GM19324 (cell line): ENCODE results near the gene DNAH11.
"Not testable (repeated sequence)": the region's sequence is repeated elsewhere in the genome, so short reads cannot be mapped to it uniquely, and the experiment has no call there.

ENCODE experiments used
- ATAC-seq: cut with Tn5 transposase; IDR thresholded peaks from one replicate; pipeline ENCODE4 v1.9.1; 2021; ENCODE audit warnings: mild to moderate bottlenecking, moderate library complexity; ENCODE audit not compliant: unreplicated experiment, low FRiP score

Gene DNAH11

GRCh38 chr7:21766218-21766617 is 223.4 kb downstream of the DNAH11 start:
- ATAC-seq, result no peak

DNA sequence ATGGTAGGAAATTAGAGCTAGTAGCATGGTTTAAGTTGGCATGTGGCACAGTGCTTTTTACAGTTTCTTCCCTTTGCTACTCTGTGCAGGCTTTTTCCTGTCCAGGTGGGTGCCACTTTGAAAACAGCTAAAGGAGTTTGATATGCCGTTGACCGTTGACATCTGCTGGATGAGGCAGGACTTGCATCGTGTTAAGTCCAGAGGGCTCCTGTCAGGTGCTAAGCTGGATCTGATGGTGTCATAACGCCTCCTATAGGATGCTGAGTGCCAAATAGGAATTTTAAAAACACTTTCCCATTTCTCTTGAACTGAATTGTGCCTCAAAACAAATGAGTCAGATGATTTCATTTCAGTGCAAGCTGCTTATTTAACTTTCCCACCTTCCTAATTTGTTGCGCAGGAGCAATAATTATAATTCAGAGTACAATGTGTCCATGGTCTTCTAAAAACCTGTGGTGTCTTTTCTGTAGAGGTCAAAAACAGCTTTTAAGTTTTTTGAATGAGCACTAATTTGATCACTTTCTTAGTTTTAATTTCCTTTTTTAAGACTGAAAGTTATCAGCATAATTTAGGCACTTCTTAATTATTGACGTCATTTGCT is 224.6 kb downstream of the DNAH11 start:
- no peak for ATAC-seq

DNA sequence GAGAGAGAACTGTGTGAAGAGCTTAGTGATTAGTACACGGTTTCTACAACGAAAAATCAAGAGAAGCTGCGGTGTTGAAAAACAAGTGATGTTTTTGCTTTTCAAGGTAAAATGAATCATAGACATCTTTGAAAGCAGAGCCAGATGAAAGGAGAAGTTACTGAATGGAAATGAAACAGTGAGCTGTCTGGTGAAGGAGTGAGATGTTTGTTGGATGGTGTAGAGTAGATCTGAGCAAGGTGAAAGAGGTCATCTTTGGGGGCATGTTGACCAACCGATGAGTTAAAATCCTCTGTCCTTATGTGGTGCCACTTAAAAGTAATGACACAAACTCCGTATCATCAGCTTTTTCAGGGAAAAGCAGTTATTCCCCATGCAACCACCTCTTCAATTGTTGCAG is 225.4 kb downstream of the DNAH11 start:
- ATAC-seq, result no peak

DNA sequence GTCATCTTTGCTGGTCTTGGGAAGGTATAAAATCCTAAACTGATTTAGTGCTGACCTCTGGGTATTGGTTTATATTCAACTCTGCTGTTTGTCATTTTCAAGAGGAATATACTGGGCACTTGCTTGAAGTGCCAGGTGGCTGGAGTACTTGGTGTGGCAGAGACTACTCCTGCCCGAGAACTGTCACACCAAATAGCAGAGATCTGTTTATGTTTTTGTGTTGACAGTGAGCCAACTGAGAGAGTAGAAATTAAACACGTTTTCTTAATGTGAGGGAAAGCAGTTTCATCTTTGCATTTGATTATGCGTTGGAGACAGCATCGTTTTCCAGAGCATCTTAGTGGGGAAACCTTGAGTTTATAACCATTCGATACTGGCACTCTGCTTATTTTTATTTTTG is 228.4 kb downstream of the DNAH11 start:
- ATAC-seq, result no peak

DNA sequence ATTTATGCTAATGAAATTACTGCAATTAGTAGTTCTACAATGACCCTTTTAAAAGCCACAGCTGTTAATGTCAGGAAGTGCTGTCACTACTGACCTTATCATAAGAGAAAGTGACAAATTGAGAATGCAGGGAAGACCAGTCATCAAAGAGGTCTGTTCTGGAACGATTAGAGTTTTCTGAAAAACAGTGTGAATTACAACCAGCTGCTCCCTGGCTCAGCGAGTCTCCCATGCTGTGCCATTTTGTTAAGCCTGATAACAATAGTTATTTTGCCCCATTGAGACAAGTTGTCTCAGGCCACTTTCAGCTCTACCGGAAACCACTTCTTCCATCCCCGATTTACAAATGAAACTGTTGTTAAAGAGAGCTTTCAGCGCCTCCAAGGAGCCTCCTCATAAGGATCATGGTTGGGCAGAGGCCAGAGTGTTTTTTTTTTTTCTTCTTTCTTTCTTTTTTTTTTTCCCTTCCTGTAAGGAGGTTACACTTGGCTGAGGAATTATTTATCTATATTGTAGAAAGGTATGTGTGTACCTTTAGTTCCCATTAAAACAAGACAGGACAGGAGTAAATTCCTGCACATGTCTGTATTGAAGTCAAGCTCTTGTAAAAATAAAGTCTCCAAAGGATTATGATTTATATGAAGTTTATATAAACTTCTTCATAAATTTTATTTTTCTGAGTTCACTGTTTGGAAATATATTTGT is 229.2 kb downstream of the DNAH11 start:
- ATAC-seq, result no peak

DNA sequence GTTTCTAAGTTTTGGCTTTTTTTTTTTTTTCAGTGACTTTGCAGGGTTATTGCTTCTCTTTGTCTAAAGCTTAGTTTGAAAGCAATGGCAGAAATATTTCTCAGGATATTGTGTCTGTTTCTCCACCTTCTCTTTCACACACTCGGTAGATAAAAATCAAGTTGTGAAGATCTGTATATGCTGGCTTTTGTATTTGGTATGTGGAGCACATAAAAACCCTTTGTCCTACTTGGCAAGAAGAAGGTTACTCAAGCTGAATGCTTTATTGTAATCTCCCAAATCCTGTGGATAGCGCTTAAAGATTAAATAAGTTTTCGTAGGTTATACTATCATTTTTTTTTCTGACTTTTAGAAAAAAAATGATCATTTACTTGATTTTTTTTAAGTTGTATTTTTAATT is 230.5 kb downstream of the DNAH11 start:
- ATAC-seq, result no peak

DNA sequence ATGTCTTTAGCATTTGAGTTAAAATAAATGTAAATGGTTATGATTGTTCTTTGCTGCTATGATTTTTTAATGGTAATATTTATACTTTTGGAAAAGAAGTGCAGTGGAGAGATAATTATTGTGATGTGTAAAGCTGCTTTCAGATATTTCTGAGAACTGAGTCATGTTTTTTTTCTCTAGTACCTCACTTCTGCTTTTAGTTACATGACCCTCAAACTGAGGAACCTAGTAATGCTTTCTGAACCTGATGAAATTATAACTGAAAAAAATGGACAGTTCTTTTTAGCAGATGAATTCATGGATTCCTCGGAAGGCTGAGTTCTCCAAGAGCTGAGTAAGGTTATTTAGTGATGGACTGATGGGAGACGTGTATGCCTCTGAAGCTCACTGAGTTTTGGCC is 235.1 kb downstream of the DNAH11 start:
- ATAC-seq, result no peak

- no peak for ATAC-seq
Observed at GRCh38 chr7:21778953-21779352, 236.1 kb downstream of the DNAH11 start.

GRCh38 chr7:21782996-21783395 is 240.2 kb downstream of the DNAH11 start:
- ATAC-seq, result no peak

DNA sequence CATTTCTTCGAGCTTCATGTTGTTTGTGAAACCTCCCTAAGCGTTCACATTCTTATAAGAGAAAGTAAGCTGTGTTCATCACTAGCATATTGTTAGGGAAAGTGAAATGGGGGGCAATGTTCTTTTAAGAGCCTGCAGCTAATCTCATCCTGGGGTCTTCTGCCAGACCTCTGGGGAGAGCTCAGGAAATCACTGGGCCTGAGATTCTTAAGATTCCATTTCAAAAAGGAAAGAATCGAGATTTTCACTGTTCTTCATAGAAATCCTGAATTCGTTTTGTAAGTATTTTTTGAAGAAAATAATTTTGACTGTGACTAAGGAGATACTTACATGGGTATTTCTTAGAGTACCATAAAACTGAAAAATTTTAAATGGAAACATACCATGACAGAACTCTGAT is 242.2 kb downstream of the DNAH11 start:
- no peak for ATAC-seq

- no peak for ATAC-seq
Observed at GRCh38 chr7:21805791-21806190, 263.0 kb downstream of the DNAH11 start.

DNA sequence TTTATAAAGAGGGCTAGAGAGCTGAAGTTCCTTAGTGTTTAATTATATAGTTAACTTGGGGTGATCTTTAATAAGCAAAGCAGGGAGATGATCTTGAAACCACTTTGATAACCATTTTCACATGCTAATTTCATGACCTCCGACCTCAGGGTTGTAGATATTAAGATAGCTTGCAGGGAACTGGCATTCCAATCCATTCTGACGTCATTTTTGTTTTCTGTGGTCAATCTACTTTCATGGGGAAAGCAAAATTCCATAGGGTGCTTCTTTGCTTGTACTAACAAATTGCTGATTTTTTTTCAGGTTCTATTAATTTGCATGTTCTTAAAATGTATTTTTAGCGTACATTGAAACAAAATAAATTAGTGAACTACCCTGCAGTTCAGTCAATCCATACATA is 263.5 kb downstream of the DNAH11 start:
- no peak for ATAC-seq

- no peak for ATAC-seq
Observed at GRCh38 chr7:21819048-21819447, 276.2 kb downstream of the DNAH11 start.

GRCh38 chr7:21828841-21829240 is 286.0 kb downstream of the DNAH11 start:
- ATAC-seq, result no peak

- no peak for ATAC-seq
Observed at GRCh38 chr7:21829731-21830130, 286.9 kb downstream of the DNAH11 start.

- ATAC-seq, result no peak
Observed at GRCh38 chr7:21844742-21845141, 301.9 kb downstream of the DNAH11 start.

- ATAC-seq, result no peak
Observed at GRCh38 chr7:21850531-21851285, 307.9 kb downstream of the DNAH11 start.

GRCh38 chr7:21851559-21851967 is 308.7 kb downstream of the DNAH11 start:
- no peak for ATAC-seq

DNA sequence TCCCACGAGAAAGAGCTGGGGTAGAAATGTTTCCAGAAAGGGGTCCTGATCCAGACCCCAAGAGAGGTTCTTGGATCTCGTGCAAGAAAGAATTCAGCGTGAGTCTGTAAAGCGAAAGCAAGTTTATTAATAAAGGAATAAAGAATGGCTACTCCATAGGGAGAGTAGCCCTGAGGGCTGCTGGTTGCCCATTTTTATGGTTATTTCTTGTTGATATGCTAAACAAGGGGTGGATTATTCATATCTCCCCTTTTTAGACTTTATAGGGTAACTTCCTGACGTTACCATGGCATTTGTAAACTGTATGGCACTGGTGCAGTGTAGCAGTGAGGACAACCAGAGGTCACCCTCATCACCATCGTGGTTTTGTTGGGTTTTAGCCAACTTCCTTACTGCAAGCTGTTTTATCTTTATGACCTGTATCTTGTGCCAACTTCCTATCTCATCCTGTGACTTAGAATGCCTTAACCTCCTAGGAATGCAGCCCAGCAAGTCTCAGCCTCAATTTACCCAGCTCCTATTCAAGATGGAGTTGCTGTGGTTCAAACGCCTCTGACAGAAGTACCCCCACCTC is 322.9 kb downstream of the DNAH11 start:
- ATAC-seq, result not testable (repeated sequence)

GRCh38 chr7:21866731-21867130 is 323.9 kb downstream of the DNAH11 start:
- ATAC-seq, result no peak

- ATAC-seq, result no peak
Observed at GRCh38 chr7:21867226-21867625, 324.4 kb downstream of the DNAH11 start.
